ENCODE results near the gene TSC1. TPM values are rescaled to one million over a fixed set of nuclear protein-coding genes. Genes with fewer than 3 reads are reported as not detected.

TSC1 gene
- polyA plus RNA-seq, 3 donors: 8.8 to 13.8 (median 11.4) TPM

GRCh38 chr9:132879457-132880323, 64.7 kb downstream of the TSC1 start:
- H3K27ac ChIP-seq (ENCODE audit: low read depth, low read length): no peak overlapping the region
- WGBS, 3 donors: 77 to 81% (median 78%) methylated on average over 6 of the region's 6 CpGs

GRCh38 chr9:132878695-132879456, 65.5 kb downstream of the TSC1 start, which contains the start of gene SPACA9:
TSS of gene SPACA9 (plus strand) at chr9:132878898. CDS start at chr9:132883948, 5,050 bp downstream.
- WGBS, 3 donors: 10 to 16% (median 15%) methylated on average over 40 to 42 of the region's 42 CpGs
- H3K27ac ChIP-seq (ENCODE audit: low read depth, low read length): no peak within 1 kb of the TSS

GRCh38 chr9:132877824-132878694, 66.4 kb downstream of the TSC1 start, which contains the start of gene AK8:
TSS of gene AK8 (minus strand) at chr9:132878284. CDS start at chr9:132878255, 29 bp downstream.
- 0 to 1% (median 0%) methylated on average over 68 to 89 of the region's 89 CpGs for WGBS, 3 donors
- no peak within 1 kb of the TSS for H3K27ac ChIP-seq (ENCODE audit: low read depth, low read length)

GRCh38 chr9:132877458-132877823, 67.0 kb downstream of the TSC1 start:
- WGBS, 3 donors: 40 to 54% (median 50%) methylated on average over 14 of the region's 14 CpGs
- no peak overlapping the region for H3K27ac ChIP-seq (ENCODE audit: low read depth, low read length)

GRCh38 chr9:132876849-132877248, 67.6 kb downstream of the TSC1 start:
- WGBS, 3 donors: 88 to 93% (median 89%) methylated on average over 3 of the region's 3 CpGs
- H3K27ac ChIP-seq (ENCODE audit: low read depth, low read length): no peak overlapping the region

GRCh38 chr9:132875159-132875558, 69.3 kb downstream of the TSC1 start:
- H3K27ac ChIP-seq (ENCODE audit: low read depth, low read length): no peak overlapping the region
- WGBS, 3 donors: 77 to 84% (median 81%) methylated on average over 5 of the region's 5 CpGs

- no peak overlapping the region for H3K27ac ChIP-seq (ENCODE audit: low read depth, low read length)
- 71 to 81% (median 80%) methylated on average over 7 of the region's 7 CpGs for WGBS, 3 donors
Observed at GRCh38 chr9:132873403-132873802, 71.0 kb downstream of the TSC1 start.

- WGBS, 3 donors: 92 to 94% (median 94%) methylated on average over 9 of the region's 9 CpGs
- no peak overlapping the region for H3K27ac ChIP-seq (ENCODE audit: low read depth, low read length)
Observed at GRCh38 chr9:132869266-132869665, 75.2 kb downstream of the TSC1 start.

GRCh38 chr9:132866898-132867297, 77.5 kb downstream of the TSC1 start:
- H3K27ac ChIP-seq (ENCODE audit: low read depth, low read length): no peak overlapping the region
- WGBS, 3 donors: 83 to 87% (median 86%) methylated on average over 8 of the region's 8 CpGs

GRCh38 chr9:132864691-132865090, 79.7 kb downstream of the TSC1 start:
- H3K27ac ChIP-seq (ENCODE audit: low read depth, low read length): no peak overlapping the region
- 65 to 75% (median 69%) methylated on average over 8 of the region's 8 CpGs for WGBS, 3 donors

GRCh38 chr9:132864277-132864676, 80.1 kb downstream of the TSC1 start:
- 74 to 80% (median 77%) methylated on average over 2 of the region's 2 CpGs for WGBS, 3 donors
- H3K27ac ChIP-seq (ENCODE audit: low read depth, low read length): no peak overlapping the region

- WGBS, 3 donors: 86 to 93% (median 90%) methylated on average over 12 of the region's 12 CpGs
- H3K27ac ChIP-seq (ENCODE audit: low read depth, low read length): no peak overlapping the region
Observed at GRCh38 chr9:132863096-132863495, 81.3 kb downstream of the TSC1 start.

- no peak overlapping the region for H3K27ac ChIP-seq (ENCODE audit: low read depth, low read length)
- 78 to 80% (median 78%) methylated on average over 6 of the region's 6 CpGs for WGBS, 3 donors
Observed at GRCh38 chr9:132862533-132862932, 81.9 kb downstream of the TSC1 start.

GRCh38 chr9:132861666-132862065, 82.8 kb downstream of the TSC1 start:
- WGBS, 3 donors: 93 to 95% (median 94%) methylated on average over 3 of the region's 3 CpGs
- no peak overlapping the region for H3K27ac ChIP-seq (ENCODE audit: low read depth, low read length)

GRCh38 chr9:132858751-132859150, 85.7 kb downstream of the TSC1 start:
- no peak overlapping the region for H3K27ac ChIP-seq (ENCODE audit: low read depth, low read length)
- 51 to 81% (median 67%) methylated on average over 7 of the region's 7 CpGs for WGBS, 3 donors

- WGBS, 3 donors: 56 to 64% (median 59%) methylated on average over 24 of the region's 24 CpGs
Observed at GRCh38 chr9:132857616-132858342, 86.6 kb downstream of the TSC1 start.

GRCh38 chr9:132857031-132857430, 87.4 kb downstream of the TSC1 start:
- WGBS, 3 donors: 36 to 71% (median 44%) methylated on average over 6 to 8 of the region's 8 CpGs
- no peak overlapping the region for H3K27ac ChIP-seq (ENCODE audit: low read depth, low read length)

More at GRCh38 chr9:132857616-132858342, 86.6 kb downstream of the TSC1 start:
- H3K27ac ChIP-seq (ENCODE audit: low read depth, low read length): no peak overlapping the region

GRCh38 chr9:132855904-132856303, 88.5 kb downstream of the TSC1 start:
- 86 to 91% (median 90%) methylated on average over 5 of the region's 5 CpGs for WGBS, 3 donors
- no peak overlapping the region for H3K27ac ChIP-seq (ENCODE audit: low read depth, low read length)
